ENCODE measurements around the gene KSR2. TPM values are rescaled to one million over a fixed set of nuclear protein-coding genes. Genes with fewer than 3 reads are reported as not detected.

The KSR2 gene
- total RNA-seq, 1 experiment from 2014 or later = 0.15 TPM

- intact Hi-C loops (cut with micrococcal nuclease; ENCODE audit: unreplicated experiment) = no loop called here
- Histone ChIP-seq H3K4me1 (ENCODE audit: control insufficient read depth, insufficient read depth, low read length) (no peaks in the 10 kb centered on the region; the same call in 1 of the 2 replicates), H3K9me3 (ENCODE audit: control insufficient read depth, insufficient read depth, low read depth, low read length) (no peaks in the 10 kb centered on the region), H3K4me3 (ENCODE audit: low read depth in 2 of 2, low read length in 2 of 2) (no peak overlapping the region), H3K36me3 (ENCODE audit: control insufficient read depth, insufficient read depth, low read length) (no peaks in the 10 kb centered on the region), H3K27ac (ENCODE audit: low read length) (no peak overlapping the region), H3K27me3 (ENCODE audit: control insufficient read depth, insufficient read depth, low read length) (peaks cover under 1% of the 10 kb centered on the region)
- CTCF ChIA-PET = no interaction called here
- in situ Hi-C loops (cut with HindIII; ENCODE audit: low pct_unique_long_range_greater_than_20kb, low sequenced_read_pairs) = no loop called here
- BruUV-seq (replicated peaks) = no TSS peak
- DNase-seq (ENCODE audit: low read depth, low spot score) (no peak), ATAC-seq (no peak)
- no peak for TF ChIP-seq SIN3A (IDR thresholded peaks at IDR 0.05; ENCODE audit: borderline replicate concordance, insufficient read depth, low read depth, low read length)
- TF ChIP-seq REST (IDR thresholded peaks at IDR 0.05; ENCODE audit: insufficient read depth in 1 of 2, low read depth in 2 of 2, low read length in 1 of 2) = no peak
- TF ChIP-seq, protein P1, sequence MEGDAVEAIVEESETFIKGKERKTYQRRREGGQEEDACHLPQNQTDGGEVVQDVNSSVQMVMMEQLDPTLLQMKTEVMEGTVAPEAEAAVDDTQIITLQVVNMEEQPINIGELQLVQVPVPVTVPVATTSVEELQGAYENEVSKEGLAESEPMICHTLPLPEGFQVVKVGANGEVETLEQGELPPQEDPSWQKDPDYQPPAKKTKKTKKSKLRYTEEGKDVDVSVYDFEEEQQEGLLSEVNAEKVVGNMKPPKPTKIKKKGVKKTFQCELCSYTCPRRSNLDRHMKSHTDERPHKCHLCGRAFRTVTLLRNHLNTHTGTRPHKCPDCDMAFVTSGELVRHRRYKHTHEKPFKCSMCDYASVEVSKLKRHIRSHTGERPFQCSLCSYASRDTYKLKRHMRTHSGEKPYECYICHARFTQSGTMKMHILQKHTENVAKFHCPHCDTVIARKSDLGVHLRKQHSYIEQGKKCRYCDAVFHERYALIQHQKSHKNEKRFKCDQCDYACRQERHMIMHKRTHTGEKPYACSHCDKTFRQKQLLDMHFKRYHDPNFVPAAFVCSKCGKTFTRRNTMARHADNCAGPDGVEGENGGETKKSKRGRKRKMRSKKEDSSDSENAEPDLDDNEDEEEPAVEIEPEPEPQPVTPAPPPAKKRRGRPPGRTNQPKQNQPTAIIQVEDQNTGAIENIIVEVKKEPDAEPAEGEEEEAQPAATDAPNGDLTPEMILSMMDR (IDR thresholded peaks at IDR 0.05) = no peak
- TF ChIP-seq TCF7L2 (IDR thresholded peaks at IDR 0.05; ENCODE audit: low read depth, low read length) = no peak
- TF ChIP-seq POLR2AphosphoS5 (IDR thresholded peaks at IDR 0.05; ENCODE audit: low read depth, low read length) = no peak
- POLR2A ChIA-PET = no interaction called here
These were observed 378.4 kb downstream of the KSR2 start for GRCh38 chr12:117590386-117590785.

- ChIA-PET POLR2A (interaction anchor here (0.6 kb wide), 1 partner anchor 223 kb away, joined by 8 read pairs; no protein-coding TSS in a partner anchor), CTCF (interaction anchor here (0.6 to 3.0 kb wide), 4 partner anchors 215 to 268 kb away, joined by 3 to 24 read pairs (median 6); no protein-coding TSS in a partner anchor)
- BruUV-seq (replicated peaks) = no TSS peak
- in situ Hi-C loops (cut with HindIII; ENCODE audit: low pct_unique_long_range_greater_than_20kb, low sequenced_read_pairs) (loop anchor here (5.0 kb wide), 1 partner anchor 57 kb away; no protein-coding TSS in a partner anchor), intact Hi-C loops (cut with micrococcal nuclease; ENCODE audit: unreplicated experiment) (loop anchor here (5.0 to 10.0 kb wide), 3 partner anchors 248 to 377 kb away; no protein-coding TSS in a partner anchor)
- H3K36me3 ChIP-seq (ENCODE audit: control insufficient read depth, insufficient read depth, low read length) = no peaks in the 10 kb centered on the region
- peaks cover 4% of the 10 kb centered on the region for H3K27me3 ChIP-seq (ENCODE audit: control insufficient read depth, insufficient read depth, low read length)
- TF ChIP-seq REST (IDR thresholded peaks at IDR 0.05; ENCODE audit: insufficient read depth in 1 of 2, low read depth in 2 of 2, low read length in 1 of 2) = no peak
- TF ChIP-seq SIN3A (IDR thresholded peaks at IDR 0.05; ENCODE audit: borderline replicate concordance, insufficient read depth, low read depth, low read length) = no peak
- no peak for TF ChIP-seq TCF7L2 (IDR thresholded peaks at IDR 0.05; ENCODE audit: low read depth, low read length)
- no peak for TF ChIP-seq POLR2AphosphoS5 (IDR thresholded peaks at IDR 0.05; ENCODE audit: low read depth, low read length)
- TF ChIP-seq, protein P1 (IDR thresholded peaks at IDR 0.05) = no peak
- no peaks in the 10 kb centered on the region; the same call in 1 of the 2 replicates for H3K4me1 ChIP-seq (ENCODE audit: control insufficient read depth, insufficient read depth, low read length)
- H3K9me3 ChIP-seq (ENCODE audit: control insufficient read depth, insufficient read depth, low read depth, low read length) = no peaks in the 10 kb centered on the region
- no peak overlapping the region for H3K4me3 ChIP-seq (ENCODE audit: low read depth in 2 of 2, low read length in 2 of 2)
- ATAC-seq (no peak), DNase-seq (ENCODE audit: low read depth, low spot score) (no peak)
- no peak overlapping the region for H3K27ac ChIP-seq (ENCODE audit: low read length)
These were observed 379.8 kb downstream of the KSR2 start for GRCh38 chr12:117589021-117589420.
